Colon (tissue), 2 donors: ENCODE measurements around the gene FOXO4.

Experiments used
- FAIRE-seq: peaks from 2 replicates; lab custom pipeline; 2012; peaks lifted over from hg19 to GRCh38; lab: Jason Lieb, UNC
- donor health status: control.
- donor health status: control.

Gene FOXO4

DNA sequence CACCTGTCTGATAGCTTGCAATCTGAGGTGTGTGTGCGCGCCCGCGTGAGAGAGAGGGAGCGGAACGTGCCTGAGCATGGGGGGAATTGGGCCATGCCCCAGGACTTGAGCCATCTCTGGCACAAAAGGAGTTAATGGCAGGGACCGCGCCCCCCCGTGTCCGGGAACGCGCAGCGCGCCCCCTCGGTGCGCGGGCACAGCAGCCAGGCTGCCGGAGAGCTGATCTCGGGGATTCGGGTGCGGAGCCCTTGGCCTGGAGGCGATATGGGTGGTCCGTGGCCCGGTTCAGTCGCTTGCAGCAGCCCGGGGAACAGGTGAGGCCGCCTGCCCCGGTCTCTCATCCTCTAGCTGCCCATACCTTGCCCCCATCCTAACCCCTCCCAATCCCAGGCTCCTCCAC, 49.0 kb downstream of the FOXO4 start, which contains the start of gene NLGN3:
TSS of gene NLGN3 (plus strand) at position 191 of the 400 bp plus-strand sequence. CDS start 2,909 bp downstream, outside the sequence.
- FAIRE-seq, result no peak

DNA sequence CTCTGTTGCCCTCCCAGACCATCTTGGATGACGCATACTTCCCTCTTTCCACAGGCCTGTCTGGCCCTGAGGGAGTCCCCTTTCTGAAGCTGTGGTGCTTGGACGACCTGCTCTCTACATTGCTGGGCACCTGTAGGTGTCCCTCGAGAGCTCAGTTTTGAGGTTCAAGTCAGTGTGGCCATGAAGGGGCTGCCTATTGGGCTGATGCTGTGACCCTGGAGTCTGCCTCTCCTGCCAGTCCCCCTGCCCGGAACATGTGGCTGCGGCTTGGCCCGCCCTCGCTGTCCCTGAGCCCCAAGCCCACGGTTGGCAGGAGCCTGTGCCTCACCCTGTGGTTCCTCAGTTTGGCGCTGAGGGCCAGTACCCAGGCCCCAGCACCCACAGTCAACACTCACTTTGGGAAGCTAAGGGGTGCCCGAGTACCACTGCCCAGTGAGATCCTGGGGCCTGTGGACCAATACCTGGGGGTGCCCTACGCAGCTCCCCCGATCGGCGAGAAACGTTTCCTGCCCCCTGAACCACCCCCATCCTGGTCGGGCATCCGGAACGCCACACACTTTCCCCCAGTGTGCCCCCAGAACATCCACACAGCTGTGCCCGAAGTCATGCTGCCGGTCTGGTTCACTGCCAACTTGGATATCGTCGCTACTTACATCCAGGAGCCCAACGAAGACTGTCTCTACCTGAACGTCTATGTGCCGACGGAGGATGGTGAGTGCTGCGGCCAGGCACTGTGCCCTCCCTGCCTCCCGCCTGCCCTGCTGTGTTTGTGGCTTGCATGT, 52.0 kb downstream of the FOXO4 start:
- FAIRE-seq, result no peak

GRCh38 chrX:71148278-71148663, 52.6 kb downstream of the FOXO4 start:
- no peak for FAIRE-seq

DNA sequence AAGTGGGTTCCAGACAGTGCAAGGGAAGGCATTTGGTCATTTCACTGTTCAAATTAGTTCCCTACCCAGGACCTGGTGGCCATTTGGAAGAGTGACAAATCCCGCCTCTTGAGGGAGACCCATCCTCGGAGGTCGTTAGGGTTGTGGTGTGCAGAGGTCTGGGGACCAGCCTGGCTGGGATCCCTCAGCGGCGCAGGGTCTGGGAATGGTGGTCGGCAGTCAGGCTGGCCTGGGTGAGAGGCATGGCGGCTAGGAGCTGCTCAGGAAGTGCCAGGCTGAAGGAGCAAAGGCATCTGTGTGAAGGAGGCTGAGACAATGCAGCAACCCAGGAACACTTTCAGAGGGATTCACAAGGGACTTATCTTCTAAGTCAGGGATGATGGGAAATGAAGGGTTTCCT, 55.7 kb downstream of the FOXO4 start:
- FAIRE-seq, result no peak
